ENCODE measurements around the gene EVI5.
"Not testable (repeated sequence)": the region's sequence is repeated elsewhere in the genome, so short reads cannot be mapped to it uniquely, and the experiment has no call there.

DNA sequence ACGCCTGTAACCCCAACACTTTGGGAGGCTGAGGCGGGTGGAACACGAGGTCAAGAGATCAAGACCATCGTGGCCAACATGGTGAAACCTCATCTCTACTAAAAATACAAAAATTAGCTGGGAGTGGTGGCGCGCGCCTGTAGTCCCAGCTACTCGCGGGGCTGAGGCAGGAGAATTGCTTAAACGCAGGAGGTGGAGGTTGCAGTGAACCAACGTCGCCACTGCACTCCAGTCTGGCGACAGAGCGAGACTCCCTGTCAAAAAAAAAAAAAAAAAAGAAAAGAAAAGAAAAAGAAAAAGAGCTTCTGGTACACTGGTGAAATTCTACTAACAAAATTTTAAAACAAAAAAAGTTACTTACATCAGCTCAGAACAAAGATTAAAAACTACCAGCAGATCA, 1.4 kb downstream of the EVI5 start:
- TF ChIP-seq, protein P1, sequence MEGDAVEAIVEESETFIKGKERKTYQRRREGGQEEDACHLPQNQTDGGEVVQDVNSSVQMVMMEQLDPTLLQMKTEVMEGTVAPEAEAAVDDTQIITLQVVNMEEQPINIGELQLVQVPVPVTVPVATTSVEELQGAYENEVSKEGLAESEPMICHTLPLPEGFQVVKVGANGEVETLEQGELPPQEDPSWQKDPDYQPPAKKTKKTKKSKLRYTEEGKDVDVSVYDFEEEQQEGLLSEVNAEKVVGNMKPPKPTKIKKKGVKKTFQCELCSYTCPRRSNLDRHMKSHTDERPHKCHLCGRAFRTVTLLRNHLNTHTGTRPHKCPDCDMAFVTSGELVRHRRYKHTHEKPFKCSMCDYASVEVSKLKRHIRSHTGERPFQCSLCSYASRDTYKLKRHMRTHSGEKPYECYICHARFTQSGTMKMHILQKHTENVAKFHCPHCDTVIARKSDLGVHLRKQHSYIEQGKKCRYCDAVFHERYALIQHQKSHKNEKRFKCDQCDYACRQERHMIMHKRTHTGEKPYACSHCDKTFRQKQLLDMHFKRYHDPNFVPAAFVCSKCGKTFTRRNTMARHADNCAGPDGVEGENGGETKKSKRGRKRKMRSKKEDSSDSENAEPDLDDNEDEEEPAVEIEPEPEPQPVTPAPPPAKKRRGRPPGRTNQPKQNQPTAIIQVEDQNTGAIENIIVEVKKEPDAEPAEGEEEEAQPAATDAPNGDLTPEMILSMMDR (IDR thresholded peaks at IDR 0.05; ENCODE audit: low read length): not testable (repeated sequence)
- not testable (repeated sequence) for TF ChIP-seq EZH2 (IDR thresholded peaks at IDR 0.05; ENCODE audit: borderline replicate concordance, low read length)

Data from OCI-LY1 (cell line).